ENCODE data around the gene HIBADH. TPM values are rescaled to one million over a fixed set of nuclear protein-coding genes. Genes with fewer than 3 reads are reported as not detected.

Gene HIBADH
- total RNA-seq, 4 donors from 2014 or later: 18.0 to 74.8 (median 41.2) TPM

DNA sequence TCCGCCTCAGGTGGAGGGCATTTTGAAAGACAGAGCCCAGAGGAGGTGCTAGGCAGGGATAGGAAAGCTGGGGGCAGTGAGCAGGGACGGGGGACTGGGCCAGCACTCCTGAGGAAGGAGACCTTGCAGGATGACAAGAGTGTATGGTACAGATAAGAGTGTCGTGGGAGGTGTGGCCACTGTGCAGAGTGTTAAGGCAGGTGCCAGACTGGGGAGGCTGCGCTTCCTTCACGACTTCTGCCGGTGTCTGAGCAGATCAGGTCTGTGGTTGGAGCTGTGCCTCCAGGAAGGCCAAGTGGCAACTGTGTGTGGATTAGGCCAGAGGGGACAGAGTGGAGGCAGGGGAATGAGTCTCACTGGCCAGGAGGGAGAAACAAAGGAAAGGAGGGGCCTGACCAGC, 161.7 kb downstream of the HIBADH start:
- intact Hi-C loops (cut with DNase I; ENCODE audit: low total_unique reads): no loop called here
- DNase-seq: no peak
- no peaks in the 10 kb centered on the region for H3K36me3 ChIP-seq
- WGBS, 2 donors (ENCODE audit: low coverage in 1 of 2): 83 to 92% methylated on average over 5 to 6 of the region's 6 CpGs
- no peak overlapping the region for H3K27ac ChIP-seq
- H3K4me1 ChIP-seq: no peaks in the 10 kb centered on the region
- TF ChIP-seq, protein P1, sequence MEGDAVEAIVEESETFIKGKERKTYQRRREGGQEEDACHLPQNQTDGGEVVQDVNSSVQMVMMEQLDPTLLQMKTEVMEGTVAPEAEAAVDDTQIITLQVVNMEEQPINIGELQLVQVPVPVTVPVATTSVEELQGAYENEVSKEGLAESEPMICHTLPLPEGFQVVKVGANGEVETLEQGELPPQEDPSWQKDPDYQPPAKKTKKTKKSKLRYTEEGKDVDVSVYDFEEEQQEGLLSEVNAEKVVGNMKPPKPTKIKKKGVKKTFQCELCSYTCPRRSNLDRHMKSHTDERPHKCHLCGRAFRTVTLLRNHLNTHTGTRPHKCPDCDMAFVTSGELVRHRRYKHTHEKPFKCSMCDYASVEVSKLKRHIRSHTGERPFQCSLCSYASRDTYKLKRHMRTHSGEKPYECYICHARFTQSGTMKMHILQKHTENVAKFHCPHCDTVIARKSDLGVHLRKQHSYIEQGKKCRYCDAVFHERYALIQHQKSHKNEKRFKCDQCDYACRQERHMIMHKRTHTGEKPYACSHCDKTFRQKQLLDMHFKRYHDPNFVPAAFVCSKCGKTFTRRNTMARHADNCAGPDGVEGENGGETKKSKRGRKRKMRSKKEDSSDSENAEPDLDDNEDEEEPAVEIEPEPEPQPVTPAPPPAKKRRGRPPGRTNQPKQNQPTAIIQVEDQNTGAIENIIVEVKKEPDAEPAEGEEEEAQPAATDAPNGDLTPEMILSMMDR (IDR thresholded peaks at IDR 0.05): no peak
- no peak for TF ChIP-seq POLR2A (IDR thresholded peaks at IDR 0.05)
- no peak for TF ChIP-seq POLR2AphosphoS5 (IDR thresholded peaks at IDR 0.05)
- no peak for TF ChIP-seq EP300 (IDR thresholded peaks at IDR 0.05; ENCODE audit: low read depth)
- no peak overlapping the region for H3K4me3 ChIP-seq
- no peaks in the 10 kb centered on the region for H3K27me3 ChIP-seq
- no peaks in the 10 kb centered on the region for H3K9me3 ChIP-seq
- in situ Hi-C loops (cut with MboI; ENCODE audit: low pct_ligation_motif_present in 1 of 4, low pct_unique_long_range_greater_than_20kb in 1 of 4, low sequenced_read_pairs in 3 of 4): no loop called here

DNA sequence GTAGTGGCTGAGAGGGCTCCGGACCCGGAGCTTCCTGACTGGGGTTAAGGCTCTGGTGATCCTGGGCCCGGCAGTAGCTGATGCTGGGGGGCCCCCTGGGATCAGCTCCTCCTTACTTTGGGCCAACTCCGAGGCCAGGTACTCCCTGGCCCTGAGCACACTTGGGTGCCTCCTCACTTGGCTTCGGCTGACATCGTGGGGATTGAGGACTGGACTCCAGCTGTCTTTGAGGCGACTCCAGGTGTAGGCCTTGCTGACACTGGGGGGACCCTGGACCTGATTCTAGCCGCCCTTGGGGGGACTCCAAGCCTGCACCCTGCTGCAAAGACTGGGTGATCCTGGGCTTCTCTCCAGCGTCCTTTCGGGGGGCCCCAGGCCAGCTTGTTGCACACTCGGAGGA, 170.5 kb downstream of the HIBADH start:
- no peak overlapping the region for H3K27ac ChIP-seq
- no peaks in the 10 kb centered on the region for H3K9me3 ChIP-seq
- H3K4me3 ChIP-seq: no peak overlapping the region
- no peak for DNase-seq
- H3K4me1 ChIP-seq: no peaks in the 10 kb centered on the region
- 87% methylated on average over 11 of the region's 11 CpGs; no CpG with 5 or more reads in 1 of the 2 donors for WGBS, 2 donors (ENCODE audit: low coverage in 1 of 2)
- no peaks in the 10 kb centered on the region for H3K36me3 ChIP-seq
- intact Hi-C loops (cut with DNase I; ENCODE audit: low total_unique reads): no loop called here
- no peaks in the 10 kb centered on the region for H3K27me3 ChIP-seq
- TF ChIP-seq, protein P1 (IDR thresholded peaks at IDR 0.05): no peak
- TF ChIP-seq POLR2AphosphoS5 (IDR thresholded peaks at IDR 0.05): no peak
- no peak for TF ChIP-seq POLR2A (IDR thresholded peaks at IDR 0.05)
- no peak for TF ChIP-seq EP300 (IDR thresholded peaks at IDR 0.05; ENCODE audit: low read depth)
- in situ Hi-C loops (cut with MboI; ENCODE audit: low pct_ligation_motif_present in 1 of 4, low pct_unique_long_range_greater_than_20kb in 1 of 4, low sequenced_read_pairs in 3 of 4): no loop called here

DNA sequence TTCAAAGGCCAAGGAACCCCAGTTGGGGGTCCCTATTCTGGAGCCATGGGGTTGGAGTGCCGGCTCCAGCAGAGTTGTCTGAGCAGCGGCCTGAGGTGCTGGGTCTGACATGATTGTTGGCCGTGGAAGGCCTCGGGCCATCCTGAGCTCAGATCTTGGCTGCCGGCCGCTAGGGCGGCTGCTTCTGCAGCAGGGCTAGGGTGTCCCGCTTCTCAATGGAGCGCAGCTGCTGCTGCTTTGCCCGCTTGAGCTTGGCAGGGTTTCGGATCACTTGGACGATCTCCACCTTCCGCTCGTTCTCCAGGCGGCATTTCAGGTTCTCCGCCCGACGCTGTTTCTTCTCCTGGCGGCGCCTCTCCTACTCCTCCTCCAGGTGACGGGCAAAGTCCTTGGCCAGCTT, 171.1 kb downstream of the HIBADH start:
- no peak overlapping the region for H3K27ac ChIP-seq
- DNase-seq: no peak
- in situ Hi-C loops (cut with MboI; ENCODE audit: low pct_ligation_motif_present in 1 of 4, low pct_unique_long_range_greater_than_20kb in 1 of 4, low sequenced_read_pairs in 3 of 4): no loop called here
- WGBS, 2 donors (ENCODE audit: low coverage in 1 of 2): 95% methylated on average over 21 of the region's 21 CpGs; no CpG with 5 or more reads in 1 of the 2 donors
- TF ChIP-seq EP300 (IDR thresholded peaks at IDR 0.05; ENCODE audit: low read depth): no peak
- no peak for TF ChIP-seq POLR2A (IDR thresholded peaks at IDR 0.05)
- TF ChIP-seq, protein P1 (IDR thresholded peaks at IDR 0.05): no peak
- no peak for TF ChIP-seq POLR2AphosphoS5 (IDR thresholded peaks at IDR 0.05)
- H3K4me3 ChIP-seq: no peak overlapping the region
- no peaks in the 10 kb centered on the region for H3K27me3 ChIP-seq
- no peaks in the 10 kb centered on the region for H3K9me3 ChIP-seq
- no peaks in the 10 kb centered on the region for H3K4me1 ChIP-seq
- intact Hi-C loops (cut with DNase I; ENCODE audit: low total_unique reads): no loop called here
- H3K36me3 ChIP-seq: no peaks in the 10 kb centered on the region

DNA sequence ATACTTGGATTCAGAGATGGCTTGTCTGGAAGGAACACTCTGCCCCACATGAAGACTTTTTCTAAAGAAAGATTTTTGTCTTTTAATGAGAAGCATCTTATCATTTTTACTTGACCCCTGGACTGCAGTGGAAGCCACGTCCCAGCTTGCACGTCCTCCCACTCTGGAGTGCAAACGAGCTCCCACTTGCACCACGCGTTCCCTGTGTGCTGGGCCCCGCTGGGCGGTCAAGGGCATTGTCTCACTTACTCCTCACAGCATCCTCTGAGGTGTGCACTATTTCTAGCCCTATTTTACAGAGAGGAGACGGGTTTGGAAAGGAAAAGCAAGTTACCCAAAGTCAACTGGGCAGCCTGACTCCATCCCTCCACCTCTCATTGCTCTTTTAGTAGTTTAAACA, 175.2 kb downstream of the HIBADH start:
- no peaks in the 10 kb centered on the region for H3K9me3 ChIP-seq
- H3K36me3 ChIP-seq: no peaks in the 10 kb centered on the region
- in situ Hi-C loops (cut with MboI; ENCODE audit: low pct_ligation_motif_present in 1 of 4, low pct_unique_long_range_greater_than_20kb in 1 of 4, low sequenced_read_pairs in 3 of 4): no loop called here
- DNase-seq: no peak
- H3K27ac ChIP-seq: no peak overlapping the region
- no peaks in the 10 kb centered on the region for H3K27me3 ChIP-seq
- H3K4me1 ChIP-seq: no peaks in the 10 kb centered on the region
- no peak overlapping the region for H3K4me3 ChIP-seq
- 67 to 82% methylated on average over 3 to 8 of the region's 8 CpGs for WGBS, 2 donors (ENCODE audit: low coverage in 1 of 2)
- intact Hi-C loops (cut with DNase I; ENCODE audit: low total_unique reads): no loop called here
- no peak for TF ChIP-seq EP300 (IDR thresholded peaks at IDR 0.05; ENCODE audit: low read depth)
- TF ChIP-seq POLR2AphosphoS5 (IDR thresholded peaks at IDR 0.05): no peak
- TF ChIP-seq POLR2A (IDR thresholded peaks at IDR 0.05): no peak
- TF ChIP-seq, protein P1 (IDR thresholded peaks at IDR 0.05): no peak
